Activated CD4-positive, alpha-beta T cell treated with anti-CD3 and anti-CD28 coated beads, Interleukin-2, amount 50 U/mL, for 4 hours (primary cell): Measurements from ENCODE around the gene PSMA5.

Experiments used
- DNase-seq, 2 experiments: peaks; one replicate each; pipeline ENCODE4 v3.0.0-alpha.2; 2020

Gene PSMA5

DNA sequence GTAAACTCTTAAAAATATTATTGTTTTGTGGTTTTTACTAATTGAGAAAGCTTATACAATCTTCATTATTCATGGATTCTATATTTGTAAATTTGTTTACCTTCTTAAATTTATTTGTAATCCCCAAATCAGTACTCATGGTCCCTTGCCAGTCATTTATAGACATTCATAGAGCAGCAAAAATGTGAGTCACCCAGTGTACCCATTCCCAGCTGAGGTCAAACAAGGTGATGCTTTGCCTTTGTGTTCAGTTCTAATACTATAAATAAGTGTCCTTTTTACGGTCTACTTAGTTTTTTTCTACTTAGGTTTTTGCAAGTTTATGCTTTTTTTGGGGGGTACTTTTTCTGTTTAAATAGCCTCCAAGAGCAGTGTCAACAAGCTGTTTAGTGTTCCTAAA, 64.6 kb downstream of the PSMA5 start:
- DNase-seq: no peak

- DNase-seq: no peak
These were observed 65.2 kb downstream of the PSMA5 start for GRCh38 chr1:109361069-109361468.

DNA sequence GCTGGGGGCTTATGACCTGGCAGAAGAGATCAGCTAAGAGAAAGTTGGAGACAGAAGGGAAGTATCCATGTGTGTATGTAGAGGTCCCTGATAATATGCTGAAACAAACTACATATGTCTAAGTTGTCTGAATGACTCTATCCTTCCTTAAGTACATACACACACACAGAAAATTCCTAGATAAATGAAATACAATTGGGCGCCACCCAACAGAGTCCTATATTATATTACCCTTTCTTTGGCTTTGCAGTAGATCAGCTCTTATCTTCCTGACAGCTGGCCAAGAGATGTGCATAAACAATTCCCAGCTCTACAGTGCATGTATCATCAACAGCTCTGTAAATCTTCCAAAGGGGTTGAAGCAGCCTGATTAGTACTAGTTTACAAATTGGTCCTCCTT, 68.6 kb downstream of the PSMA5 start:
- no peak for DNase-seq

DNA sequence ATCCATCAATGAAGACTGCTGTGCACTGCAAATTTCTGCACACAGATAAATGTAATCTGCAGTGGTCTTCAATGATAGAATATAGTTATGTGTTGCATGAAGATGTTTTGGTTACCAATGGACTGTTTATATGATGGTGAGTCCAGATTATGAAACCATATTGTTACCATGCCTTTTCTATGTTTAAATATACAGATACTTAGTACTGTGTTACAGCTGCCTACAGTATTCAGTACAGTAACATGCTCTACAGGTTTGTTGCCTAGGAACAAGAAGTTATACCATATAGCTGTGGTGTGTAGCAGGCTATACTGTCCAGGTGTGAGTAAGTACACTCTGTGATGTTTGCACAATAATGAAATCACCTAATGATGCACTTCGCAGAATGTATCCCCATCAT, 69.3 kb downstream of the PSMA5 start:
- no peak for DNase-seq

GRCh38 chr1:109356505-109356904, 69.7 kb downstream of the PSMA5 start:
- no peak for DNase-seq

DNA sequence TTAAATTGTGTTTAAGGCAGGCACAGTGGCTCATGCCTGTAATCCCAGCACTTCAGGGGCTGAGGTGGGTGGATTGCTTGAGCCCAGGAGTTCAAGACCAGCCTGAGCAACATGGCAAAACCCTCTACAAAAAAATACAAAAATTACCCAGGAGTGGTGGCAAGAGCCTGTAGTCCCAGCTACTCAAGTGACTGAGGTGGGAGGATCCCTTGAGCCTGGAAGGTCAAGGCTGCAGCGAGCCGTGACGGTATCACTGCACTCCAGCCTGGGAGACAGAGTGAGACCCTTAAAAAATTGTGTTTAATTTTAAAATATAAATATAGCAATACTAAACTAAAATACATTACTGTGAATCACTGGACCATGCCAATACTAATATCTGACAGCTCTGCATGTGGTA, 71.3 kb downstream of the PSMA5 start:
- no peak for DNase-seq

GRCh38 chr1:109351457-109351856, 74.8 kb downstream of the PSMA5 start:
- DNase-seq: no peak

- DNase-seq: no peak
These were observed 75.6 kb downstream of the PSMA5 start for GRCh38 chr1:109350655-109351054.

DNA sequence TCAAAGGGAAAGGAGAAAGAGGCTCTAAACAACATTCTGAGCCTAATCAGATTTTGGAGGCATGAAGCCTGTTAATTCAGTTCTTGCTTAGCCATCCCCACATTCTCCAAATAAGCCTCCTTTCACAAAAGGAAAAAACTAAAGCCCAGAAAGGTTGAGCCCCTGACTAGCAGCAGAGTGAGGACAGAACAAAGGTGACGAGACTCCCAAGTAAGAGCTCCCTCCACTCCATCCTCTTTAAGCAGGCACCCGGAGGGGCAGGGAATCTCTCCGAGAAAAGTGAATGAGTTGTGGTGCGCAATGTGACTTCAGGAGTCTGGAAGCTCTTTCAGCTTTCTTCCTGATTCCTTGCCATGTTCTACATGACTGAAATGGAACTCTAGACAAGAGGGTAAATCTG, 76.1 kb downstream of the PSMA5 start:
- no peak for DNase-seq
